Activated T-cell treated with anti-CD3 and anti-CD28 coated beads, Interleukin-2, amount 50 U/mL, for 72 hours (primary cell): Measurements from ENCODE around the gene PLXNB1. TPM values are rescaled to one million over a fixed set of nuclear protein-coding genes. Genes with fewer than 3 reads are reported as not detected.
"Not testable (repeated sequence)": the region's sequence is repeated elsewhere in the genome, so short reads cannot be mapped to it uniquely, and the experiment has no call there.

Experiments used
- ATAC-seq, 2 donors: fragments of 150-1000 bp; cut with Tn5 transposase; replicated peaks in 1 of 2; 2 replicates each; pipeline ENCODE4 v1.10.0; 2021; ENCODE audit warnings: moderate library complexity in 2 of 2, mild to moderate bottlenecking in 1 of 2
- DNase-seq, 2 donors: peaks; one replicate each; pipeline ENCODE4 v3.0.0; 2021 to 2022; ENCODE audit warnings: mixed read lengths in 1 of 2
- H3K27ac Mint-ChIP-seq: one replicate; pipeline ENCODE4 v1.8.0; 2022; ENCODE audit warnings: mild to moderate bottlenecking, moderate library complexity, mixed read lengths
- H3K27me3 Mint-ChIP-seq: one replicate; pipeline ENCODE4 v1.8.0; 2022; ENCODE audit warnings: low read depth, mixed read lengths
- H3K36me3 Mint-ChIP-seq, 2 donors: one replicate each; pipeline ENCODE4 v1.8.0; 2022; ENCODE audit warnings: mixed read lengths in 2 of 2, mild to moderate bottlenecking in 1 of 2; ENCODE audit not compliant: insufficient read depth in 2 of 2
- H3K4me1 Mint-ChIP-seq: one replicate; pipeline ENCODE4 v1.8.0; 2022; ENCODE audit warnings: low read depth, mixed read lengths
- H3K4me3 Mint-ChIP-seq, 2 donors: one replicate each; pipeline ENCODE4 v1.8.0; 2022; ENCODE audit warnings: mild to moderate bottlenecking in 2 of 2, mixed read lengths in 2 of 2, moderate library complexity in 2 of 2
- H3K9me3 Mint-ChIP-seq, 2 donors: one replicate each; pipeline ENCODE4 v1.8.0; 2022; ENCODE audit warnings: mixed read lengths in 2 of 2
- total RNA-seq, 2 donors: library from RNA; stranded (reverse); gene quantifications; one replicate each; pipeline ENCODE4 v1.2.3, GENCODE V29; 2022

PLXNB1 gene
- total RNA-seq, 2 donors from 2014 or later = 3.2 to 6.1 TPM

DNA sequence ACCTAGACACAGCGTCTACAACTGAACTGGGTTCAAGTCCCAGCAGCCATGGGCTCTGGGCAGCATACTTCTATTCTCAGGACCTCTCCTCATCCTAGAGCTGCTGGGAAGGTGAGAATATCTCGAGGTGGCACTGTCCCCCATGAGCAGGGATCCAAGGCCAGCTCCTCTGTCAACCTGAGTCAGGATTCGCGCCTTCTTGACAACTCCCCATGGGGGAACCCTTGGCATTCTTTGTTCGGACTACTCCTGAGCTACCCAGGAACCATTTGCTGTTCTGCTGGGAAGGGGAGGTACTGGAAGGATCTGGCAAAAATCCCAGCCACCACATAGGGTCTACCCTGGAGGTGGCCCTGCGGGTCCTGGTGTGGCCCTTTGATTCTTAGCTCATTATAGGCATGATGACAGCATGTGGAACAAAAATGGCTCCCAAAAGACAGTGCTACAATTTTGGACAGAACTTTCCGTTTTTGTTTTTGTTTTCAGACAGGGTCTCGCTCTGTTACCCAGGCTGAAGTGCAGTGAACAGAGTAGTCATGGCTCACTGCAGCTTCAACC is 22.3 kb downstream of the PLXNB1 start:
- H3K36me3 Mint-ChIP-seq = no peaks in the 10 kb centered on the region

DNA sequence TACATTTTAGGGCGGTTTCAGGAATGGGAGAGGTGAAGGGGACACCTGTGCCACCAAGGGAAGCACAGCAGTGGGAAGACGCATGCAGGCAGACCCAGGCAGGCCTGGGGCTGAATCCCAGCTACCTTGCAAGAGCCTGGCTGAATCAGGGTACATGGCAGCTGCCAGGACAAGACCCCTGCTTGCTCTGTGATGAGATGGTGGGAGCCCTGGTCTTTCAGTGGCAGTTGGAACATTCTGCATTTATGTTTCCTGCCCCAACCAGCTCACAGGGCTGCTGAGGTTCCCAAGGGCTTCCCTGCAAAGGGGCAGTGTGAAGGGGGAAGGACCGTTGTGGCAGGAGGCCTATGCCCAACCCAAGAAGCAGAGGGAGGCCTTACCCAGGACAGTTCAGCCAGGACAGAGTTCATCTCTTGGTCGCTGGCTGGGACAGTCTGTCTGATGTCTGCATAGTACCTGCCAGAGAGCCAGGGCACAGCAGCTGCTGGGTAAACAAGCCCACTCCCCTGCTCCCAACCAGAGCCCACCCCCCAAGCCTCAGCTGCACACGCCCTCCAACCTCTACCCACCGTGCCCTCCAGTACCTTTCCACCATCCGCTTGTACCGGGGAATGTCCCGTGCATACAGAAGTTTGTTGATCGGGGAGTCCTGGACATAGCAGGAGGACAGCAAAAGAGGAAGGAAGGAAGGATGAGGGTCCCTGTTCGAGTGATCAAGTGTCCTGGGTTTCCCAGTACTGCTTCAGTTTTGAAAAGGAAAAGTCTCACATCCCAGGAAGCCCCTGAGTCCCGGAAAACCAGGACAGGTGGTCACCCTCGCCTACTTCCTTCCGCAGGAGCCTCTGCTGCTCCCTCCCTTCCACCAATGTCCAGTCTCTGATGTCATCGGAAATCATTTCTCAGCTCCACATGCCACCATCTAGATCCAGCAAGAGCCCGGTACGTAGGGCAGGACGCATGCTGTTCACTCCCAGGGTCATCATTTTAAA is 23.1 kb downstream of the PLXNB1 start:
- H3K9me3 Mint-ChIP-seq = no peaks in the 10 kb centered on the region
- DNase-seq (no peak), ATAC-seq (no peak)

More for the DNA sequence above, 22.3 kb downstream of the PLXNB1 start:
- Mint-ChIP-seq H3K4me3 (no peak overlapping the region), H3K27me3 (no peaks in the 10 kb centered on the region), H3K9me3 (no peaks in the 10 kb centered on the region), H3K27ac (no peak overlapping the region), H3K4me1 (no peaks in the 10 kb centered on the region)
- DNase-seq = no peak
- ATAC-seq = no peak

DNA sequence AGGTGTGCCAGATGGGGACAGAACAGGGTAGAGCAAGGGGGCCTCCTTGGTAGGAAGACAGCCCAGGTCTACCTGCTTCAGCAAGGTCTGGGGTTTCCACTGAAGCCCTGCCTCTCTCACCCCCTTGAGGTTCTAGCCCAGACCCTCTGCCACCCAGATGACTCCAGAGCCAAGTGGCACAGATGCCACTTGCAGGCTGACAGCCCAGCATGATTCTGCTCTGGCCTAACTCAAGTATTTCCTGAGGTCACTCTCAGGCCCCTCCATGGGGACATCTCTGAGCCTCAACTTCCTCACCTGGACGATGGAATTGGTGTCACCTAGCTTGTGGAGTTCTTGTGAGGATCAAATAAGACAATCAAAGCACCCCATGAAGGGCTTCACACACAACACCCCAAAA is 23.9 kb downstream of the PLXNB1 start:
- no peaks in the 10 kb centered on the region for H3K9me3 Mint-ChIP-seq
- H3K4me3 Mint-ChIP-seq = no peak overlapping the region
- ATAC-seq (no peak), DNase-seq (no peak)
- no peaks in the 10 kb centered on the region for H3K27me3 Mint-ChIP-seq
- H3K36me3 Mint-ChIP-seq = no peaks in the 10 kb centered on the region
- no peak overlapping the region for H3K27ac Mint-ChIP-seq
- no peaks in the 10 kb centered on the region for H3K4me1 Mint-ChIP-seq

More for the DNA sequence above, 23.1 kb downstream of the PLXNB1 start:
- no peaks in the 10 kb centered on the region for H3K27me3 Mint-ChIP-seq
- no peaks in the 10 kb centered on the region for H3K36me3 Mint-ChIP-seq
- H3K4me1 Mint-ChIP-seq = no peaks in the 10 kb centered on the region
- no peak overlapping the region for H3K4me3 Mint-ChIP-seq
- H3K27ac Mint-ChIP-seq = no peak overlapping the region

DNA sequence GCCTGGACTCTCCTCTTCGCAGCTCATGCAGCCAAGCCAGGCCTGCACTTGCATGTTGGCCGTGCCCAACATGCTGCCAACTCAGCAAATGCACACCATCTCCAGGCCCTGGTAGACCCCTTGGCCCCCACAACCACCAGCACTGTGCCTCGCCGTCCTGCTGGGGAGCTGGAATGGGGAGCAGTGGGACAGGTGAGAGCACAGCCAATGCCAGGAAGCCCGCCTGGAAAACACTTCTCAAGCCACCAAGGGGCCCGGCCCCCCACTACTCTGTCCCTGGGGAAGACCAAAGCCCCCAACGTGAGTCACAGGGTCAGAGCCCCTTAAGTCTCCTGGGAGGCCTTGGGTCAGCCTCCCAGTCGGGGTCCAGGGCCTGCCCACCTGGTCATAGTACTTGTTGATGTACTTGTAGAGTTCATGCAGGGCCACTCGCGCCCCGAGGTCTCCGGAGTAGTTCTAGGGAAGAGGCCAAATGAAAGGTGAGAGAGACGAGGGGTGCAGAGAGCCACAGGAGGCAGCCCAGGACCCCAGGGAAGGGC is 24.5 kb downstream of the PLXNB1 start:
- Mint-ChIP-seq H3K9me3 (no peaks in the 10 kb centered on the region), H3K4me1 (no peaks in the 10 kb centered on the region), H3K4me3 (no peak overlapping the region), H3K36me3 (no peaks in the 10 kb centered on the region), H3K27me3 (no peaks in the 10 kb centered on the region), H3K27ac (no peak overlapping the region)
- DNase-seq (no peak), ATAC-seq (no peak)

DNA sequence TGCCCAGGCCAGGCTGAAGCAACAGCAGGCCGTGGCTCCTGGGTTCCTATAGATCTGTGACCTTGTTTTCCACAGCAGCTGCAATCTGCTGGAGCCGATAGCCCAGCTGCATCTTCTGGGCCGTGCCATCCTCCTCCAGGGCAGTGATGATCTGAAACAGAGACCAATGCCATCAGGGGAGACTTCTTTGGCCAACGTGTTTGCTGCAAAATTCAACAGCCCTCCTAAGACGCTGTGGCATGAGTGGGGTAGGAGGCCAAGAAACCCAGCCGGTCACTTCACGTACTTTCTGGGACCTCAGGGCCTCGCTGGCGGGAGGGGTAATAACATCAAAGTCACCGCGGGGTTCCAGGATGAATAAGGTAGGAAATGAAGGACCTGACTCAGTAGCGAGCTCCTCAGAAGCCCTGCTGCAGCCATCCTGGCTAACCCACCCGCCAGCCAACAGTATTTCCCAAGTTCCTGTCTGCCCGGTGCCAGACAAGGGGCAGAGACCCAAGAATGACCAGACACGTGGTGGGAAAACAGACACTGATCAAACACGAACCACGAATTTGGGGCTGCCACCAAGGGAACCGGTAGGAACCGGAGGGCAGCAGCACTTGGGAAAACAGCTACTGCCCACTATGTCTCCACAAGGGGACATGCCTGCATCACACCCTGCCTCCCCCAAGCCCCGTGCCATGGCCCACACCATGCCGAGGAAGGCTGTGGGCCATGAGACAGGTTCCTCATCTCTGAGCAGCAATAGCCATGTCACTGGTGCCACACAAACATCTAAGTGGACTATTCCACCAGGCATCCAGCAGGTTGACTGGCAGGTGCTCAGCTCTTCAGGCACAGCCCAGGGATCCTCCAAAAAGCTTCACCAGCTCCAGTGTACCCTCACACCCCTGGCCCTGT is 25.2 kb downstream of the PLXNB1 start:
- no peak overlapping the region for H3K4me3 Mint-ChIP-seq
- H3K36me3 Mint-ChIP-seq = no peaks in the 10 kb centered on the region
- H3K27me3 Mint-ChIP-seq = no peaks in the 10 kb centered on the region
- ATAC-seq (no peak), DNase-seq (no peak)
- no peaks in the 10 kb centered on the region for H3K9me3 Mint-ChIP-seq
- H3K27ac Mint-ChIP-seq = no peak overlapping the region
- no peaks in the 10 kb centered on the region for H3K4me1 Mint-ChIP-seq

DNA sequence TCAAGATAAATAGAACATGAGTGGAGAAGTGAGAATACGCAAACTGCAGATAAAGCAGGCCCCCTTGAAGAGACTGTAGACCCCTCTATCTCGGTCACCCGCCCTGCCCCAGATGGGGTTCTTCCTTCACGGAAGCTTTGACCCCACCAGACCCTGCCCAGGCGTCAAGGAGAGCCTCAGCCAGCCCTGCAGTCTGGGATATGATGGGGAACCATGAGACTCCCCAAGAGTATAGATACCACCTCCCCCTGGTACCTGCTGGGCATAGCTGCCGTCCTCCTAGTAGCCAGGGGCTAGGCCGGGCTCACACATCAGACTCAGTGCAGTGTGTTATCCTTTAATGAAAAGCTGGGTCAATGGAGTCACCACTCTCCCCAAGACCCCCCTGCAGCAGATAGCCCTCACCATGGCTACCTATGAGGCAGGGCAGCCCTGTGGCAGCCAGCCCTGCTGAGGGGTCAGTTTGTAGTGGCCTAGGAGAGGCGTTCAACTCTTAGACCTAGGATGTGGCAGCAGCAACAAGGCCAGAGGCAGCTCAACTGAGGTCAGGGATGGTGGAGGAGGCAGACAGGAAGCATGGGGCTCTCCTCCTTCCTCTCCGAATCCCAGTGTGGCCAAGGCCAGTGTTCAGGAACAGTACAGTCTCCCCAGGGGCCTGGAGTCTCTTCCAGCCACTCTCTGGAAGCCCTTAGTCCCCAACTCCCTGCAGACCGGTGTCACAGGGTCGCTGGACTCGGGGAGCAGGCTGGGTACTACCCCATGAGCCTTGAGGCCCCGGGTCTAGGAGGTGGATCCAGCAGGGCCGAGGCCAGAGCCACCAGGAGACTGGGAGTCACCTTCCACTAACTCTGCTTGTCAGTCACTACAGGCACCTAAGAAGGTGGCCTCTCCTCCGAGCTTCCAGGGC is 26.1 kb downstream of the PLXNB1 start:
- Mint-ChIP-seq H3K27ac (no peak overlapping the region), H3K4me1 (no peaks in the 10 kb centered on the region), H3K4me3 (no peak overlapping the region), H3K9me3 (no peaks in the 10 kb centered on the region), H3K36me3 (no peaks in the 10 kb centered on the region), H3K27me3 (no peaks in the 10 kb centered on the region)
- ATAC-seq = no peak
- no peak for DNase-seq

DNA sequence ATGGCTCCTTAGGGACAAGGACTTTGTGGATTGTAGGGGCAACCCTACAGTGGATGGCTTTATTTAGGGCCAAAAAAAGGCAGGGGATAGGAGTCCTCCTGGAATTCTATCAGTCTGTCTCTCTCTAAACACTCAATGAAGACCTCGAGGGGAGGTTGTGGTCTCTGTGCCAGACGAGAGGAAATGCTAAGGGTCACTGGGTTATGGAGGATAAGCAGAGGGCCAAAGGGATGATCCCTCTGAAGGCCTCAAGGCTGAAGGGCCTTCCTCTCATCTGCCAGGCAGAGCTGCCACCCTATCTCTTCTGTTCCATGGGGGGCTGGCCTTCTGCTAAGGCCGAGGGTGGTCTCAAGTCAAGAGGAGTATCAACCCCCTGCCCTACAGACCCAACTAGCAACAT is 27.0 kb downstream of the PLXNB1 start:
- DNase-seq = no peak
- Mint-ChIP-seq H3K4me3 (no peak overlapping the region), H3K36me3 (no peaks in the 10 kb centered on the region), H3K9me3 (no peaks in the 10 kb centered on the region), H3K27me3 (no peaks in the 10 kb centered on the region), H3K4me1 (no peaks in the 10 kb centered on the region), H3K27ac (no peak overlapping the region)
- no peak for ATAC-seq

DNA sequence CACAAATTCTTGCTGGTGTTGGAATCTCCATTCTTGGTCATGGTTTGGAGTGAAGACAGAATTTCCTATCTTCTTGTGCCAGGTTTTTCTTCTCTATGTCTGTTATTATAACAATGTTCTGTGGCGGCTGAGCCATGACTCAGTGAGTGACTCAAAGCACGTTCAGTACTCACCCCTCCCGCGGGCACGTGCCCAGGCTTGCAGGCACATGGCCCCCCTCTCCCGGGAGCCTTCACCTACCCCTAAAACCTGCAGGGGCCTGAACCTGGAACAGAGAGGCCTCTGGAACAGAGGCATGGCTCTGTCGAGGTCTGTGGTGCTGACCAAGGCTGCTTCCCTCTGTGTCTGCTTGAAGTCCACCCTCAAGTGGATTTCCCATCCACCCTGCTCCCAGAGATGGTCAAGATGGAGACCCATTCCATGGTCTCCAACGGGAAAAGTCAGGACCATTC is 27.6 kb downstream of the PLXNB1 start:
- Mint-ChIP-seq H3K9me3 (no peaks in the 10 kb centered on the region), H3K27ac (no peak overlapping the region), H3K27me3 (no peaks in the 10 kb centered on the region), H3K36me3 (no peaks in the 10 kb centered on the region), H3K4me1 (no peaks in the 10 kb centered on the region), H3K4me3 (no peak overlapping the region)
- no peak for ATAC-seq
- DNase-seq = no peak

DNA sequence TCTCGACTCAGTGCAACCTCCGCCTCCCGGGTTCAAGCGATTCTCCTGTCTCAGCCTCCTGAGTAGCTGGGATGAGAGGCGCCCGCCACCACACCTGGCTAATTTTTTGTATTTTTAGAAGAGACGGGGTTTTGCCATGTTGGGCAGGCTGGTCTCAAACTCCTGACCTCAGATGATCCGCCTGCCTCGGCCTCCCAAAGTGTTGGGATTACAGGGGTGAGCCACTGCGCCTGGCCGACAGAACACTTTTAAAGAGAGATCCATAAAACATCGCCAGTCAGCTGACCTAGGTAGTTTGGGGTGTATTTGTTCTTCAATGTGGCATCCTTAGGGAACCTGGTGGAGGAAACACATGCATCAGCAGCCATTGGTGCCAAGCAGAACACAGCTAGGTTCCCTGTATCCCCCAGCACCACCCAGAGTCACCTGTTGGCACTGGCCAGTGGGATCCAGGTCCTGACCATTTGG is 28.4 kb downstream of the PLXNB1 start:
- not testable (repeated sequence) for H3K27me3 Mint-ChIP-seq, H3K4me1 Mint-ChIP-seq, ATAC-seq, DNase-seq, H3K9me3 Mint-ChIP-seq, H3K36me3 Mint-ChIP-seq, H3K27ac Mint-ChIP-seq, H3K4me3 Mint-ChIP-seq

GRCh38 chr3:48400824-48401433 is 29.0 kb downstream of the PLXNB1 start:
- DNase-seq = peak; percentile 61 to 62
- H3K9me3 Mint-ChIP-seq = no peaks in the 10 kb centered on the region
- no peak overlapping the region for H3K27ac Mint-ChIP-seq
- H3K4me3 Mint-ChIP-seq = no peak overlapping the region
- H3K4me1 Mint-ChIP-seq = no peaks in the 10 kb centered on the region
- peak; percentile 76 to 82 for ATAC-seq
- no peaks in the 10 kb centered on the region for H3K27me3 Mint-ChIP-seq
- no peaks in the 10 kb centered on the region for H3K36me3 Mint-ChIP-seq

DNA sequence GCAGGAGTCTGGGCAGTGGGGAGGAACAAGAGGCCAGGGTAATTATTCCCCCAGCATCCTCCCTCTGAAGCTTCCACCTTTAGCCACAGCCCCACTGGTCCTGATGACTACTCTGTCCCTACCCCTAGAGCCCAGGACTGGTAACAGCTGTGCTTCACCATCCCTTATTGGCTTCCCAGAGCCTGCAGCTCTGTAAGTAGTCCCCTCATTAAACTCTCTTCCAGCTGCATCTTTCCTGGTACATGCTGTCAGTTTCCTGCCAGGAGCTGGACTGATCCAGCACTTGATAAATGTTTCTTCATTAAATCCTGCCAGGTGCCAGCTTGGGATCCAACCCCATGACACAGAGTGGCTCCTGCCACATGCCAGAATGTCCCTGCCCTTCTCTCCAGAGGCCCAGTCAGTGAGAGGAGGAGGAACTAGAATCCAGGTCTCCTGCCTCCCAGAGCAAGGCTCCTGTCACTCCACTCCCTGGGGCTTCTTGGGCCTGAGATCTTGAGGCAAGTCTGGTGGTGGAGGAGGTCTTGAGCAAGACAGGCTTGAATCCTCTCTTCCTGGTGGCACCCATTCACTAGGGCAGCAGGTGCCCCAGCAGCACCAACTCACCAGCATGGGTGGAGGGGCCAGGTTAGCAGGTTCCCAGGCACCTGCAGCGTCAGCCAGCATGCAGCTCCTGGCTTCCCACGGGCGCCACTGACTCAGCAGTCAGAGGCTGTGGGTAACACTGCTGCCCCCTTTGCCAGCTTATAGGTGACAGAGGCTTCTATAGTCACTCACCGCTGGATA is 30.3 kb downstream of the PLXNB1 start:
- no peaks in the 10 kb centered on the region for H3K27me3 Mint-ChIP-seq
- no peak overlapping the region for H3K4me3 Mint-ChIP-seq
- H3K36me3 Mint-ChIP-seq = peaks cover 0 to 2% of the 10 kb centered on the region in 2 donors
- ATAC-seq = no peak
- H3K4me1 Mint-ChIP-seq = peaks cover 3% of the 10 kb centered on the region
- no peak overlapping the region for H3K27ac Mint-ChIP-seq
- DNase-seq = no peak
- H3K9me3 Mint-ChIP-seq = no peaks in the 10 kb centered on the region
